ENCODE results near the gene EEF1G.

EEF1G gene

DNA sequence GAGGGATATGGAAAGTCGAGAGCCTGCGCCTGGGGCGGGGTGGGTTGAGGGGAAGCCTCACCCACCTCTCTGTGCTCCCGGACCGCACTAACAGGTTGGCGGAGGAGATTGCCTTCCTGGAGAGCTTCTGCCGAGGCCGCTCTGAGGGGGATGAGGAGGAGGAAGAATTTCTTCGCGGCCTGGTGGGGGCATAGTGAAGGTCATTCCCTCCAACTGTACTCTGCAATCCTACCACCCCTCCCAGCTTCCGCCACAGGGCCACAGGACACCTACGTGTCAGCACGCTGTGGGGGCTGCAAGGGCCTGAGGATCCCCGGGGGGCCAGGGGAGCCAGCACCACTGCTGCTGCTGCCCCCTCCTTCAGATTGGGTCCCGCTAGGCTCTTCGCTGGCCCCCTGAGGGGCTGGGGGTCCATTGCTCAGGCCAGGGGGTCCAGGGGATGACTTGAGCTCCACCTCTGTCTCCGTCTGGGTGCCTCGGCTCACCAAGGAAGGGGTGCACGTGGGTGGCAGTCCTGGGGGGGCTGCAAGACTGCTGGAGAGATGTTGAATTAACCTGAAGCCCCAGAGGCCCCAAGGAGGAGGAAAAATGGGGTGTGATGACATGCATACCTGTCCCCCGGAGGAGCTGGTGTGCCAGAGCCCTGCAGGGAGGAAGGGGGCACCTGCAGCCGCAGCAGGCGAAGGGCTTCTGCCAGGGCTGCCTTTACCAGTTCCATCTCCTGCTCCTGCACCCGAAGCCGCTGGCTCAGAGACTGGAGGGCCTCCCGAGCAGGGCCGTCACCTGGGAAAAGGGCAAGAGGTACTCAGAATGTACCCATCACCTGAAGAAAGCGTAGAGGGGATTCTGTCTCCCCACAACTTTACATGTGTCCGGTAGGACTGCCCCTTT lies 37.4 kb upstream of the EEF1G start:
- Histone ChIP-seq H3K4me3 (ENCODE audit: low read depth, low read length) (peak overlapping the region; percentile 70), H3K9me3 (no peaks in the 10 kb centered on the region), H3K27me3 (no peaks in the 10 kb centered on the region), H3K36me3 (no peaks in the 10 kb centered on the region), H3K4me1 (no peaks in the 10 kb centered on the region)
- no peak for DNase-seq
- TF ChIP-seq, protein P1, sequence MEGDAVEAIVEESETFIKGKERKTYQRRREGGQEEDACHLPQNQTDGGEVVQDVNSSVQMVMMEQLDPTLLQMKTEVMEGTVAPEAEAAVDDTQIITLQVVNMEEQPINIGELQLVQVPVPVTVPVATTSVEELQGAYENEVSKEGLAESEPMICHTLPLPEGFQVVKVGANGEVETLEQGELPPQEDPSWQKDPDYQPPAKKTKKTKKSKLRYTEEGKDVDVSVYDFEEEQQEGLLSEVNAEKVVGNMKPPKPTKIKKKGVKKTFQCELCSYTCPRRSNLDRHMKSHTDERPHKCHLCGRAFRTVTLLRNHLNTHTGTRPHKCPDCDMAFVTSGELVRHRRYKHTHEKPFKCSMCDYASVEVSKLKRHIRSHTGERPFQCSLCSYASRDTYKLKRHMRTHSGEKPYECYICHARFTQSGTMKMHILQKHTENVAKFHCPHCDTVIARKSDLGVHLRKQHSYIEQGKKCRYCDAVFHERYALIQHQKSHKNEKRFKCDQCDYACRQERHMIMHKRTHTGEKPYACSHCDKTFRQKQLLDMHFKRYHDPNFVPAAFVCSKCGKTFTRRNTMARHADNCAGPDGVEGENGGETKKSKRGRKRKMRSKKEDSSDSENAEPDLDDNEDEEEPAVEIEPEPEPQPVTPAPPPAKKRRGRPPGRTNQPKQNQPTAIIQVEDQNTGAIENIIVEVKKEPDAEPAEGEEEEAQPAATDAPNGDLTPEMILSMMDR (IDR thresholded peaks at IDR 0.05; ENCODE audit: low read depth, low read length): no peak

DNA sequence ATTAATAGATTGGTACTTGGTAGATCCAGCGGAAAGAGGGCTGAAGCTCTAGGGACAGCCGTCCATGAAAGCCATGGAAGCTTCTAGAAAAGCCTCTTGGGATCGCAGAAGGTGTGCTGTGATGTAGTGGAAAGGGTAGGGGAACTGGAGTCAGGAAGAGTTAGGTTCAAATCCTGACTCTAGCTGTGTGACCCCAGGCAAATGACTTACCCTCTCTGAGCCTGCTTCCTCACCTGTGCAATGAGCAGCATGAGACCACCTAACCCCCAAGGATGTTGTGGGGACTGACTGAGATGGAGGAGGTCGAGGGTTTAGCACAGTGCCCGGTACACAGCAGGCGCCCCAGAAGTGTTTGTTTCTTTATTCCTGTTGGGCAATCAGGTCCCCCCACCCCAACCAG lies 36.7 kb upstream of the EEF1G start:
- no peaks in the 10 kb centered on the region for H3K36me3 ChIP-seq

DNA sequence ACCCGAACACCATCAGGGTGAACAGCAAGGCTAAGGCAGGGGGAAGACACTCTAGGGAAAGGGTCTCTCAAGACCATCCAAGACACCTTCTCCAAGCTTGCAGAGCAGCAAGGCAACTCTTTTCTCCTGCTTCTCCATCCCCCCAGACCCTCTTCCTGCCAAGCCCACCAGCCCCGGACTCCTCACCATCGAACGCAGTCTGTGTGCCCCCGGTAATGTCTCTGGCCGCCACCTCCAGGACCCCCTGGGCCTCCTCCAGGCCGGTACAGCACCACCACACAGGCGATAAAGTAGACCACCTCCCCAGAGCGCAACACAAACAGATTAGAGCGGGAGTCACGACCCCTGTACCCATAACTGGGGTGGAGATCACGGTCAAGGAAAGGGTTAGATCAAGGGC lies 35.1 kb upstream of the EEF1G start:
- TF ChIP-seq, protein P1 (IDR thresholded peaks at IDR 0.05; ENCODE audit: low read depth, low read length): no peak

More for the DNA sequence above, 36.7 kb upstream of the EEF1G start:
- no peak for DNase-seq
- TF ChIP-seq, protein P1 (IDR thresholded peaks at IDR 0.05; ENCODE audit: low read depth, low read length): no peak
- Histone ChIP-seq H3K9me3 (no peaks in the 10 kb centered on the region), H3K4me3 (ENCODE audit: low read depth, low read length) (no peak overlapping the region), H3K27me3 (no peaks in the 10 kb centered on the region), H3K4me1 (no peaks in the 10 kb centered on the region)

DNA sequence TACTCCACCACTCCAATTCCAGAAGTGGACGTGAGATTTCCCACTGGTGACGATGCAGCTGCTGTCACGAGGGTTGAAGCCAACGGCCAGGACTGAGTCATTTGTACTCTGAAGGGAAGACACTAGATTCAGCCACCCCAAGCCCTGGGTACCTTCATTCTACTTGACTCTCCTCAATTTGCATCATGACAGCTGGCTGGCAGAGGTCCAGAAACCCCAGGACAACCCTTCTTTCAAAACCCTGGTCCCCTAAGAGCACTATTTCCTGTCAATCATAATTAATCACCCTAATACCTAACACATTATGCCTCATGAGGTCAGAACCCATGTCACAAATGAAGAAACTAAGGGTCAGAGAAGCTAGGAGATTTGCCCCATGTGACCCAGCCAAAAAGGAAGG lies 34.0 kb upstream of the EEF1G start:
- TF ChIP-seq, protein P1 (IDR thresholded peaks at IDR 0.05; ENCODE audit: low read depth, low read length): no peak
- Histone ChIP-seq H3K4me1 (no peaks in the 10 kb centered on the region), H3K36me3 (no peaks in the 10 kb centered on the region)

More for the DNA sequence above, 35.1 kb upstream of the EEF1G start:
- DNase-seq: no peak
- H3K36me3 ChIP-seq: no peaks in the 10 kb centered on the region
- H3K4me1 ChIP-seq: no peaks in the 10 kb centered on the region
- no peaks in the 10 kb centered on the region for H3K9me3 ChIP-seq
- no peak overlapping the region for H3K4me3 ChIP-seq (ENCODE audit: low read depth, low read length)
- no peaks in the 10 kb centered on the region for H3K27me3 ChIP-seq

DNA sequence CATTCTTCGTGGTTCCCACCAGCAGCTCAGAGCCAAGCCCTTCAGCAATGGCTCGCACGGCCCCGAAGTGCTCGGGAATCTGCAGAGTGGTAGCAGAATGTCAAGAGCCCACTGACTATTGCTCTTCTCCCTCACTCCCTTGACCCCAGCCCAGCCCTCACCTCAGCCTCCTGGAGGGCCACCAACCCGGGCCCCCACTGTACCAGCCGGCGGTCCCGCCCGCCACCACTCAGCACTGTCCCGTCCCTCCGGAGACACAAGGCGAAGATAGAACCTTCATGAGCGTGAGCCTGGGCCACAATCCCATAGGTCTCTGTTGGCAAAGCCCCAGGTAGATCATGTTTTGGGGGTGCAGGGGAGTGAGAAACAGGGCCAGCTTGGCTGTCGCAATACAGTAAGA lies 32.2 kb upstream of the EEF1G start:
- no peak for DNase-seq
- Histone ChIP-seq H3K27me3 (no peaks in the 10 kb centered on the region), H3K4me1 (no peaks in the 10 kb centered on the region), H3K36me3 (no peaks in the 10 kb centered on the region), H3K4me3 (ENCODE audit: low read depth, low read length) (no peak overlapping the region), H3K9me3 (no peaks in the 10 kb centered on the region)
- TF ChIP-seq, protein P1 (IDR thresholded peaks at IDR 0.05; ENCODE audit: low read depth, low read length): no peak

More for the DNA sequence above, 34.0 kb upstream of the EEF1G start:
- Histone ChIP-seq H3K27me3 (no peaks in the 10 kb centered on the region), H3K4me3 (ENCODE audit: low read depth, low read length) (no peak overlapping the region), H3K9me3 (no peaks in the 10 kb centered on the region)
- DNase-seq: no peak

DNA sequence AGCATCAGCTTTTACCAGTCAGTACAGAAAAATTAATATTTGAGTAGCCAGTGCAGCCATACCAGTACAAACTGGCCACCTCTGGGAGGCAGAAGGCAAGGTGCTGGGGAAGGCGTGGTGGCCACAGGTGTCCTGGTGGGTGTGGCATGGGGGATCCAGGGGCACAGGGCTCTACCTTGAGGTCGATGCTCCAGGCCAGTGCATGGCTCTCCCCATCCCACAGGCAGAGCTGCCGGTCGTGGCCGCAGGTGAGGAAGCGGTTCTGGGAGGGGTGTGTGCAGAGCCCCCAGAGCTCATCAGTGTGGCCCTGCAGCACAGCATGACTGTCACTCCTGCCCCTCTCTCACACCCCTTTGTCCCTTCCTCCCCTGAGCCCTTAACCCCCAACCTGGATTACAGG lies 31.8 kb upstream of the EEF1G start:
- Histone ChIP-seq H3K4me3 (ENCODE audit: low read depth, low read length) (no peak overlapping the region), H3K9me3 (no peaks in the 10 kb centered on the region), H3K4me1 (no peaks in the 10 kb centered on the region), H3K27me3 (no peaks in the 10 kb centered on the region), H3K36me3 (no peaks in the 10 kb centered on the region)
- no peak for DNase-seq
- TF ChIP-seq, protein P1 (IDR thresholded peaks at IDR 0.05; ENCODE audit: low read depth, low read length): no peak
